ENCODE results near the gene CDYL.
A peak's percentile ranks its signal among the peaks of the same experiment; 100 is the strongest.

Gene CDYL

DNA sequence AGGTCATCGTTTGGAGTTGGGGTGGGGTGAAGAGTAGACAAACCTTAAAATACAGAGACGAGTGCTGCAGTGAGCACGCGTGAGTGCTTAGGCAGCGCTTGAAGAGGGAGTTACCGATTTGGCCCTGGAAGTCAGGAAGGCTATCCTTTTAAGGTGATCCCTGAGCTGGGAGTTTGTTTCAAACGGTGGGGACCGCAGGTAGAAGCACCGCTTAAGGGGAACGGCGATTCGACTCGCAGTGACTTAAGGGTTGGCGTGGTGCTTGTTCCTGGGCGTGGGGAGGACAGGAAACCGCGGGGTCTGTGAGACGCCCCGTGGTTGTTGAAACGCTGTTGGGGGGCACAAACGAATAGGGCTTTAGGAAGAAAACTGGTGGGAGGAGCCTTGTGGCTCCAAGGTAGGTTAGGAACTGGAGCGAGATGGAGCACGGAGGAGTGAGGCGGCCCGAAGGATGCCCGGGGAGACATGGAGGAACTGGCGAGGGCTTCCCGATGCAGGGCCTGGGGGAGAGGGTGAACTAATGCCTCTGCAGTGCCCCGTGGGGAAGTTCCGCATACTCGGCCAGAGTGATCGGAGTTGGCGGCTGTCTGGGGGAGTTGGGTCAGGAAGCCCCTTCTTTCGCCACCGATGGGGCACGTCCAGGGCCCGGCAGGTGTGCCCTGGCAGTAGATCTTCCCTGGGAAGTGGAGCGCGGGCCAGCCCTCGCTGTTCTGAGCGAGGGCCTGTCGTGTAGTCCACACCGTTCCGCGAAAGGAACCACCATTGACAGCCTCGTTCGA, 1.3 kb upstream of the CDYL start:
- DNase-seq, result peak; percentile 7

DNA sequence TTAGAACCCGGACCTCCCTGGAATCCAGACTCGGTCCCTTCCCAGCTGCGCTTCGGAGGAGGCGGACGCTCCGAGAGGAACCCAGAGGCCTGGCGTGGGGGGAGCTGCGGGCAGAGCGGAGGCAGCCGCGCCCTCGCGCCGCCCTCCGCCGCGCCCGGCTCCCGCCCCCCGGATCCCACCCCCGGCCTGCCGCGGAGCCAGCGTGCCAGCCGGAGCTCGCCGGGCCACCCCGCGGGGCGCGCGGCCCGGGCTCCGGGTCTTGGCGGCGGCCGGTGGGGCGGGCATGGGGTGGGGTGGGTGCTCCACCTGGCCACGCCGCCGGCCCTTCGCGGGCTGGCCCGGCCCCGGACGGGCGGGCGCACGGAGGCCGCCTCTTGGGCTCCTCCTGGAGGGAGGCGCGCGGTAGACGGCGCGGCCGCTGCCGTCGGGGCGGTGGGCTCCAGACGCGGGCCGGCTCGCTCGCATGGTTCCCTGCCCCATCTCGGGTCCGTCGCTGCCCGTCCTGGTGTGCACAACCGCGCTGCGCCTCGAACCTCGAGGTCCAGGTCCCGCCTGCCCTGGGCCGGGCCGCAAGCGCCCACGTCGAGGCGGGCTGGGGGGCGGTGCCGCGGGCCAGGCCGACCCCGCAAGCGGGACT, 592 bp upstream of the CDYL start:
- peak; percentile 58 for DNase-seq

DNA sequence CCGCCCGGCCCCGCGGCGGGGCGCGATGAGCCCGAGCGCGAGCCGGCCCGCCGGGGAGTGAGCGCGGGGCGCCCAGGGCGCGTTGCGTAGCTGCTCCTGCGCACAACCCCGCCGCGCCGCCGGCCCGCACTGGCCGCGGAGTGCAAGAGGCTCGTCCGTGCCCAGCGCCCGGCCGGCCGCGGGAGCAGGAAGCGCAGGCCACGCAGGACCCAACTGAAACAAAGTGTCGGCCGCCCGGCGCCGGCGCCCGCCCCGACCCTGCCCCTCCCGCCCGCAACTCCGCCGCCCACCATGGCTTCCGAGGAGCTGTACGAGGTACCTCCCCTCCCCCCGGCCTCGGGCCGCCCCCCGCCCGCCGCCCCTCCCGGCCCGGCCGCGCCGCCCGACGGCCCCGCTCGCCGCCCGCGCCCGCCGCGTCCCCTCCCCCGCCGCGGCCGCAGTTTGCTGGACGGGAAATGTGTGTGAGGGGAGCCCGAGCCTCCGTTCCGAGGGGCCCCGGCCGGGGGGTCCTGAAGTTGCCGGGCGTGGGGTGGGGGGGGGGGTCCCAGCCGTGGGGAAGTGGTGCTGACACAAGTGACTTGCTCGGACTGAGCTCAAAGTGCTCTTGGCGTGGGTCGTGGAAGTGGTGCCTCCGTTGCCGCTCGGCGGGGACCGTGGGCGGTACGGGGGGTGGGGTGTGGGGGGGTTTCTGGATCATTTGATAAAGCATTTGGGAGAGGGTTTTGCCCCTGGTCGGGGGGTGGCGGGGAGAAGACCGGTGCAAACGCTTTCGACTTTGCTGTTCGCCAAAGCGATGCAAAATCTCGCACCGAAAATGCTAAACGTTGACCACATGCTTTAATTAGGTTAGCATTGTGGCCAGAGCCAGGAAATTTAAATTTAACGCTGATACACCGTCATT, 539 bp downstream of the CDYL start:
- peak; percentile 28 for DNase-seq

DNA sequence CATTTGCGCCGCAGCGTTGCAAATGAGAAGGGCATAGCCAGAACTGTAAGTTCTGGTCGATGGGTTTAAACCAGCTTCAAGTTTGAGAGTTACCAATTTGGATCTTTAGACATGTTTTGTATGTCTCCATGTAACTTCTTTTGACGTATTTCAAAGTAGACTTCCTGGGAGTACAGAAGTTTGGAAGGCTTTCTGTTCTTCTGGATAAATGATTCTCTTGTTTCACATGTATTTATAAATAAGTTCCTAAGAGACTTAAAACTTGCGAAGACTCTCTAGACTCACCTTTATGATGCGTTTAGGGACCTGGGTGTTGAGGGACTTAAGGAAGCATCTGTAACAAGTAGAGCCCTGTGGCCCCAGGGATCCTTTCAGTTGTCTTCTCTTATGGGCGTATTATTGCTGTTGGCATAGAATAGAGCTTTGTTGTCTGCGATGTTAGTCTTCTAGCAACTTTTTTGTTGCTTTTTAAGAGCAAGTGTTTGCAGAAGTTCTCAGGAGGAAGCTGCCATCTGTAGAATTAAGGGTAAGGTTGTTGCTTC, 1.3 kb downstream of the CDYL start:
- DNase-seq, result no peak

DNA sequence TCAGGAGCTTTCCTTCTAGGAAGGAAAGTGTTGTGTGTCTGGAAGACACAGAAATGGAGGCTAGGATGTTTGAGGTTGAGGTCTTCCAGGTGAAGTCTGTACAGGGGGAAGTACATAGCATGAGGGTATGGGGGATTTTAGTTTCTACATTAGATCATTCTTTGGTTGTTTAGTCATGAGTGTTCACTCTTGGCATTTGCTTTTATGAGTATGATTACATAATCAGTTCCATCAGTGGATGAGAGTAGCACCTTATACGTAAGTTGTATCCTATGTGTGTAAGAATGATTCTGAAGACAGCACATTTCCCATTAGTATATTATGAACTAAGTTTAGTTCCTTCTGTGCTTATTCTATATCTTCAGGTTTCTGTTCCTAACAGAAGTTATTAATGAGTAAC, 1.9 kb downstream of the CDYL start:
- DNase-seq, result no peak

DNA sequence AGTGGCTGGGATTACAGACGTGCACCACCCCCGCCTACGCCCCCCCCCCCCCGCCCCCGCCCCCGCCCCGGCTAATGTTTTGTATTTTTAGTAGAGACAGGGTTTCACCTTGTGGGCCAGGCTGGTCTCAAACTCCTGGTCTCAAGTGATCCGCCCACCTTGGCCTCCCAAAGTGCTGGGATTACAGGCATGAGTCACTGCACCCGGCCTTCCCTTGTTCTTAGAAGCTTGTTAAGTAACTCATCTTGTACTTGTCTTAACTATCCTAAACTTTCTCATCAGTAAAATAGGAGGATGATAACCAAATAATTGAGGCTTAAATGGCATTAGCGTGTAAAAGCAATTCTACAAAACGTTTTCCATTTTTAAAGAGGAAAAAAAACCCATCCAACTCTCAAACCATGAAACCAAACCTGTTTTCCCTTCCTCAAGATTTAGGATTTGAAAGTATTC, 4.2 kb downstream of the CDYL start:
- DNase-seq, result no peak

DNA sequence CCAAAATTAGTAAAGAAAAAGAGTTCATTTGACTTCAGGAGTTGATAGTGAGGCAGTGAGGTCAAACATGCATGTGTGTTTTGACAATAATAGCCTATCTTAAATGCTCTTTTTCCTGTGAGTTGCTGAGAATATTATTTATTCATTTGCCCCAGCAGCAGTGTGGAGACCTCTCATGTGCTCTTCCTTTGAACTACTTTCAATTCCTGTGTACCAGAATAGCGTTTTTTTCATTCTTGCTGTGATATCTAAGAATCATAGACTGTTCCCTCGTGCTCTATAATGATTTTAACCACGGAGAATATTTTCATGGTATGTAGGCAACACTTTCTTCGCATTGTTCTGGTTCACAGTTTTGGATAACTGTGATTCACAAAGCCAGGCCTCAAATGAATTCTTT, 5.2 kb downstream of the CDYL start:
- DNase-seq, result no peak

DNA sequence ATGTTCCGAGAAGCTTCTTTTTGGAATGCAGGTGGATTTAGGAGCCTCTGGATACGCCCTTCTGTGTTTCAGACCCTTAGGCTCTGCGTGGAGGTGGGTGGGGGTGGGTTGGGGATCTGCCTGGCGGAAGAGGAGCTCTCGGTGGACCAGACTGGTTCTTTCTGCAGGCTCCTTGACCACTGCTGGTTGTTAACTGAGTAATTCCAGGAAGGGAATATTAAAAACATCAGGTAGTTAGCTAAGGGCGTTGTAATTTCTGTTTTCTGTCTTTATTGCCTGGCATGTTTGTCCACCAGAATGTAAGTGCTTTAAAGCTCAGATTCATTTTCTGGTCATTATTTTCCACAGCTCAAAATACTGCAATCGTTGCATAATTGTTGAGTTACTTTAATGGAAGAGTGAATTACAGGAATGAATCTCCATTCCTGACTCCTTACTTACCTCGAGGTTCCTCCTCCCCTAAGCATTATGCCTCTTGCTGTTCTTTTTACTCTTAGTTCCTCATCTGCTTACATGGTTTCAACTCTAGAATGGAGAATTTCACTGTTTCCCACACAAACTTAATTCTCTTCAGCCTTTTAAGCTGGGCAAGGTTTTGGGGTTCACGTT, 5.9 kb downstream of the CDYL start:
- DNase-seq, result no peak

DNA sequence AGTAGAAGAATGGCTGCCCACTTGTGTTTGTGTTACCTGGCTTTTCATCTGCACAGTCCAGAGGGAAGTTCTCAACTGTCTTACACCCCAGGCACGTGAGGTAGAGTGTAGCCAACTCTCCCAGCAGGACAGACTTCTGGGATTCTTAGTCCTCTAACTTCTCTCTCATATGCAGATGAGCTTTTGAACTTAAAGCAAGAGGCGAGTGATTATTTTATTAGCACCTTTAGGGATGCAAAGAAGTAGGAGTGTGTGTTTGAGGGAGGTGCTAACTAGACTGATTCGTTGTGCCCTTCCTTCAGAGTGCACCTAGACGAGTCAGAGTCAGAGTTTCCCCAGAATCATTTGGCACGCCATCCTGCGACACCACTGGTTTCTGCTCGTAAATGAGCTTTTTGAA, 10.8 kb downstream of the CDYL start:
- DNase-seq, result no peak

DNA sequence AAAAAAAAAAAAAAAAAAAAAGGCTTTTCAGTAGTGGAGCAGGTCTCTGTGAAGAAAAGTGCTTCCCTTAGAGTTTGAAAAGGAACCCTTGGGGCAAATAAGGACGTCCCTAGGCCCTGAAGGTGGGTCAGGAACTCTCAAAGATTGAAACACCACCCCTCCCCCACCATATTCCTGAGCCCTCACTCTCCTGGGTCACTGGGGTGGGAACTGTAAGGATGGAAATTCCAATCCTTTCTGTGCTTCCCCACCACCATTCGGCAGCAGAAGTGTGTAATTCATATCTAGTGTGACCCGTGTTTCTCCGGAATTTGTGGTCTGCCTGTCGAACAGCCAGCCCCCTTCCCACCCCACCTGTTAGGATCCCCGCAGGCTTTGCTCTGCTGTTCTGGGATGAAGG, 12.3 kb downstream of the CDYL start:
- no peak for DNase-seq

DNA sequence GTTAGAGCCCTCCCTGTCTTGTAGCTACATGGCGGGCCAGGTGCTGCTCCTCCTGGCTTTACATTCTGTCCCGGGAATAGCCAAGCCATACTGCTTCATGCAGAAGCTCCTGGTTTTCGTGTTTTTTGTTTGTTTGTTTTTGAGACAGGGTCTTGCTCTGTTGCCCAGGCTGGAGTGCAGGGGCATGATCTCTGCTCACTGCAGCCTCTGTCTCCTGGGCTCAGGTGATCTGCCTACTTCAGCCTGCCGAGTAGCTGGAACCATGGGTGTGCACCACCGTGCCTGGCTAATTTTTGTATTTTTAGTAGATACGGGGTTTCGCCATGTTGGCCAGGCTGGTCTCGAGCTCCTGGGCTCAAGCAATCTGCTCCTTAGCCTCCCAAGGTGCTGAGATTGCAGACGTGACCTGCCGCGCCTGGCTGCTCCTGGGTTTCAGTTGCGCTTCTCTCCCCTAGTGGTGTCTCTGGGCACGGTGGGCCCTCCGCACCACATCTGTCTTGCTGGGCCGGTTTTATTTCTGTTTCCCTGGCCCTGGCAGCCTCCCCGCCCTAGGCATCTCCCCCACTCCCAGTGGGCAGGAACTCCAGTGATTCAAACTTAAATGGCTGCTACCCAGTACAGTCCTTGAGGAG, 12.9 kb downstream of the CDYL start:
- no peak for DNase-seq

DNA sequence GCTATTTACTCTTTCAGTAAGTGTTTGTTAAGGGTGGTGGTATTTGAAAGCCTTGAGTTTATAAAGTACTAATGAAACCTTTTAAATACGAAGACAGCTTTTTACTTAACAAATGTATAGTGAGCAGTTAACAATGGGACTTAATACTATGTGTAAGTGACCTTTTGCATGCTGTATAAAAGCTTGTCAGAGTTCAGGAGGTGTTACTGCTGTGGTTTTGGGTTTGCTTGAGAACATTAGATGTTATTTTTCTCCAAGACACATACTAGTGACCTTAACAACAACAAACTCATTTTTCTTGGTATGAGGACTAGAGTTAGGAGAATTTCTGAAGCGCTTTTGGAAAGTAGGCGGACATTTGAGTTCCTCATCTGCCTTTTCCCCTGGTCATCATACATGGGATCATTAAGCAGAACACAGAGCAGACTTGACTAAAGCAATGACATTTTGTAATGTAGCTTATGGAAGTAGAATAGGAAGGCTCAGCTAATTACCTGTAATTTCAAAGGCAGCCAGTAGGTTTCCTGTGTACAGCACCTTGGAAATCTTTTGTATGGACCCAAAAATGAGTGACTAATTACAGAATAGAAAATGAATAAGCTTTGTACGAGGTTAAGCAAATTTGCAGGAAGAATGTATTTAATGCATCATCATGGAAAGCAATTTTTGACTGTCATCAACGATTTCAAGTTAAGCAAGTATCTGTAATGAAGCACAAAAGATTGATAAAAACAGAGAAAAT, 14.1 kb downstream of the CDYL start:
- no peak for DNase-seq

DNA sequence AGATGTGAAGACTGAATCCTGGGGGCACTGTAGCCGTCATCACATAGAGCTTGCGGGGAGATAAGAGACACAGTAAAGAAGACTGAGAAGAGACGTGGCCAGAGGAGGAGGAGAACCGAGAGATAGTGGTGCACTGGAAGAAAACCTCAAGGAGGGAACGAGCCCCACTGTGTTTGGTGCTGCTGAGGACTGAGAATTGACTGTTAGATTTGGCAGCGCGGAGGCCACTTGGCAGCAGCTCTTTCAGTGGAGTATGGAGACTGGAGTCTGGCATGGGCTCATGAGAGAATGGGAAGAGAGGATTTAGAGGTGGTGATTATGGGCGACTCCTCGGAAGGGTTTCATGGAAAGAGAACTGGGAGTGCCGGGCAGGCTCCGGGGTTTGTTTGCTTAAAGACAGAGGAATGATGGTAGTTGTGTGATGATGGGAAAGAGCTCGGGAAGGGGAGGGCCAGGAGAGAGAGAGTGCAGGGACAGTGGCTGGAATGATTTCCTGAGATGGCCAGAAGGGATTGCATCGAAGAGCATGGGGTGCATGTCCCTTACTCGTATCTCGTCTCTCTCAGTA, 18.0 kb downstream of the CDYL start:
- DNase-seq, result no peak

DNA sequence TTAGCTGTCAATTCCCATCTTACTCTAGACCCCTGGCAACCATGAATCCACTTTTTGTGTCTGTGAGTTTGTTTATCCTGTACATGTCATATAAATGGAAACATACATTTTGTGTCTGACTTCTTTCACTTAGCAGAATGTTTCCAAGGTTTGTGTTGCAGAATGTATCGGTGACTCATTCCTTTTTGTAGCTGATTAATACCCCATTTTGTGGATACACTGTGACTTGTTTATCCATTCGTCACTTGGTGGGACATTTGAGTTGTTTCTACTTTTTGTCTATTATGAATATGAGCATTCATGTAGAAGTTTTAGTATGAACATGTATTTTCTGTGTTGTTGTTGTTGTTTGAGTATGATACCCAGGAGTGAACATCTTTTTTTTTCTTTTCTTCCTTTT, 21.4 kb downstream of the CDYL start:
- no peak for DNase-seq

DNA sequence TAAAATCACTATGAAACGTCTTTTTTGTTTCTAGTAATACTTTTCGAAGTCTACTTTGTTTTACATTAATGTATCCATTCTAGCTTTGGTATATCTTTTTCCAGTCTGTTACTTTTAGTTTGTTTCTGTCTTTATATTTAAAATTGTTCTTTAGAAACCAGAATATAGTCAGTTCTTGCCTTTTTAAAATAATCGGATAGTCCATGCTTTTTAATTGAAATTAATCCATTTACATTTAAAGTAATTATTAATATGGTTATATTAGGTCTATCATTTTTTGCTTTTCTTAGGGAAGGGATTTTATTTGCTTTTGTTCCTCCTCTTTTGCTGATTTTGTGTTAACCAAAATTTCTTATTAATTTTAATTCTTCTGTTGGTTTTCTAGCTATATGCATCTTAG, 23.7 kb downstream of the CDYL start:
- no peak for DNase-seq

DNA sequence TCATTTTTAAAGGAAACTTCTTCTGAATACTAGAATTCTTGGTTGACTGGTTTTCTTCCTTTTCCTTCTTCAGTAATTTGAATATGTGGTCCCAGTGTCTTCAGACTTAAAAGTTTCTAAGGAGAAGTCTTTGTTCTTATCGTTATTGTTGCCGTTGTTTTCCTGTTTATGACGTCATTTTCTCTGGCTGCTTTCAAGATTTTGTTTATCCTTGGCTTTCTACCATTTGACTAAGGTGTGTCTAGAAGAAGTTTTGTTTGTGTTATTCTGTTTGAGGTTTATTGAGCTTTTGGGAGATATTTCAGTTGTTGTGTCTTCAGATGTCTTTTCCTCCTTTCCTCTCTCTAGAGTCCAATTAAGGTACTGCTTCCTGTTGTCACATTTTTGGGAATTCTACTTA, 24.5 kb downstream of the CDYL start:
- DNase-seq, result no peak

DNA sequence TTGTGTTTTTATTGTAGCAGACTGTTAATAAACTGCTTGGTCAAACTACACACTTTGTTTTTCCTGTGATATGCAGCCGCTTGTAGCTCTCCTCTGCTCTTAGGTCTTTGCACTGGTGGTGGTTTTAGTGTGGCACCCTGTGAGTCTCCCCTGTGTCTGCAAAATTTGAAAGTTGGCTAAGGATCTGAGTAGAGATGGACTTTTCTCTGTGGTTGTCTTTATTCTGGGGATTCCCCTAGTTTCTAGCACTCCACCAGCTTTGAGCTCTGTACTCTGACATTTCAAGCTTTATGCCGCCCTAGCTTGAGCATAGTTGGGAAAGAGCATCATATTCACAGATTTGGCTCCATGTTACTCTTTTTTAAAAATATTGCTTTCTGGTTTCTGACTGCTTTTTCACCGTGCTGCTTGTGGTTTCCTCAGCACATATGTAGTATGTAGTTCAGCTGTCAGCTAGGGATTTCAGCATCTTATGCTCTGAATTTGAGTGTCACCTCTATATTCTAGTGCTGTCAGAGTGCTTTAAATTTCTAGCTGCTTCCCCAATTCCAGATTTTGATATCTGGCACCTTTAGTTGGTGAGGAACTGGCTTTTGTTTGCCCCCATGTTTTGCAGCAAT, 25.4 kb downstream of the CDYL start:
- no peak for DNase-seq

DNA sequence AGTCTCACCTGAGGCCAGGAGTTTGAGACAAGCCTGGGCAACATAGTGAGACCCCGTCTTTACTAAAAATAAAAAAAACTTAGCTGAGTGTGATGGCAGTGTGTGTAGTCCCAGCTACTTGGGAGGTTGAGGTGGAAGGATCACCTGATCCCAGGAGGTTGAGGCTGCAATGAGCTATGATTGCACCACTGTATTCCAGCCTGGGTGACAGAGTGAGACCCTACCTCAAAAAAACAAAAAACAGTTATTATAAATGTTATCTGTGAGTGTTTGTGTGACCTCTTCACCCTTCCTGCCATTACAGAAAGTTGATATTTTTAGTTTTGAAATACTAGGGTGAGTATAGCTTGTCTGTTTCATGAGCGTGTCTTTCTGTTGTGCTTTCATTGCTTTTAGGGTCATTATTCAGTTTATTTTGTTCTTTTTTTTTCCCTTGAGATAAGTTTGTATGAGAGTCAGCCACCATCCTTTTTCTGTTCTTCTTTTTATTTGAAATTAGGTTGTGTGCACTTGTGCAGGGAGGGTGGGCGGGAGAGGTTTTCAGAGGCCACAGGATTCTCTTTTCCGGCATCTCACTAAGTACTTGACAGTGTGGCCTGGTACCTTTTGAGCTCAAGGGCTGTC, 26.2 kb downstream of the CDYL start:
- no peak for DNase-seq

DNA sequence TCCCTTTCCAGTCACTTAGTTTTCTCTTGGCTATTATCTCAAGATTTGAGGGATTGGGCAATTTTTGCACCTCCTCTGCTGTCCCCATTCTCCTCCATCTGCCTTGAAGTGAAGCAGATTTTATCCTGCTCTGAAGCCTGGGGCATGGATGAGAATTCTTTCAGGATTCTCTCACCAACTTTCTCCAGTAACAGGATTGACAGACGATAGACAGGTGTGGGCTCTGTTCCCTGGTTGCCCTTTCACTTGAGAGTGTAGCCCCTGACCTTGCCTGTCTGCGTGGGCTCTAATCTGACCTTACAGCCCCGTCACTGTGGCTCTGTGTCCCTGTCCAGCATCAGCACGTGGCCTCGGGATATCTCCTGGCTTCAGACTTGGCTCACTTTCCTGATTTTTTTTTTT, 27.1 kb downstream of the CDYL start:
- DNase-seq, result no peak

DNA sequence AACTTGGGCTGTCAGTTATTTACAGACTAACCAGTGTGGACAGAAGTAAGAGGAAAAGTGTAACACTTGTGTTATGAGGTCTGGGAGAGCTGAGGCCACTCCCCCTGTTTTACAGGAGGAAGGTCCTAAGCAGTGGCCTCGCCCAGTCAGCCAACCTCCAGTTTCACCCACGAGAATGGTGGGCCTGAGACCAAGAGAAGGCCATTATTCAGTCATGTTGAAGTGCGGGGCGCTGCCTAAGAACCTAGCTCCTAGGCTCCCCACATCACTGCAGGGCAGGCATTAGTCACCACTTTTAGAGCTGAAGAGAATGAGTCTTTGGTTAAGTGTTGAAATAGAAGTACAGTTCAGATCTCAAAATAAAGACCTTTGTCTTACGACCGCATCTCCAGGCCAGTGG, 27.9 kb downstream of the CDYL start:
- DNase-seq, result no peak

Measured in effector CD4-positive, alpha-beta T cell (primary cell).